ENCODE data around the gene XPO5.

DNA sequence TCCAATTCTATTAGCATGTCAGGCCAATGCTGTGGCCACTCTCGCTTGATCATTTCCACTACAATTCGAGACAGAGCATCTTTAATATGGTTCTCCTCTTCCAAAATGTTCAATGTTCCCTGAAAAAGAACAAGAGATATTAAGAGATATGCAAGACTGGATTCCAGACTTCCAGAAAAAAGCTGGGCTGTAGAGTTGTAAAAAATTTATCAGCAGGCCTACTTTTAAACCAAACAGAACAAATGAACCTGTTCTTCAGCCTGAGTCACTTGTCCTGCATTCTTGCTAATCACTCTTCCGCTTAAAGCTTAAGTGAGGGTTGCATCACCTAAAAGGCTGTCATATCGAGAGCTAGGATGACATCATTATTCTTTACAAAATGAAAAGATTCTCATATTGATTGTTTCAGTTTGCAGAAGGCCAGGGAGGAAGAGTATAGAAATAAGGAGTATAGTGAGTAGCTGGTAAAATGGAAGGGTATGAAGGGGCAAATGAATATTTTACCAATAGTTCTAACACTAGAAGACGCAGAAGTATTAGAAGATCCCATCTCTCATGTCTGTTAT, 4.9 kb downstream of the XPO5 start:
- no peak for TF ChIP-seq POLR2A (IDR thresholded peaks at IDR 0.05)
- TF ChIP-seq, protein P1, sequence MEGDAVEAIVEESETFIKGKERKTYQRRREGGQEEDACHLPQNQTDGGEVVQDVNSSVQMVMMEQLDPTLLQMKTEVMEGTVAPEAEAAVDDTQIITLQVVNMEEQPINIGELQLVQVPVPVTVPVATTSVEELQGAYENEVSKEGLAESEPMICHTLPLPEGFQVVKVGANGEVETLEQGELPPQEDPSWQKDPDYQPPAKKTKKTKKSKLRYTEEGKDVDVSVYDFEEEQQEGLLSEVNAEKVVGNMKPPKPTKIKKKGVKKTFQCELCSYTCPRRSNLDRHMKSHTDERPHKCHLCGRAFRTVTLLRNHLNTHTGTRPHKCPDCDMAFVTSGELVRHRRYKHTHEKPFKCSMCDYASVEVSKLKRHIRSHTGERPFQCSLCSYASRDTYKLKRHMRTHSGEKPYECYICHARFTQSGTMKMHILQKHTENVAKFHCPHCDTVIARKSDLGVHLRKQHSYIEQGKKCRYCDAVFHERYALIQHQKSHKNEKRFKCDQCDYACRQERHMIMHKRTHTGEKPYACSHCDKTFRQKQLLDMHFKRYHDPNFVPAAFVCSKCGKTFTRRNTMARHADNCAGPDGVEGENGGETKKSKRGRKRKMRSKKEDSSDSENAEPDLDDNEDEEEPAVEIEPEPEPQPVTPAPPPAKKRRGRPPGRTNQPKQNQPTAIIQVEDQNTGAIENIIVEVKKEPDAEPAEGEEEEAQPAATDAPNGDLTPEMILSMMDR (IDR thresholded peaks at IDR 0.05) = no peak

Measured in lower leg skin (tissue), 3 donors.